K562 (cell line): ENCODE results near the gene RESP18. TPM values are rescaled to one million over a fixed set of nuclear protein-coding genes. Genes with fewer than 3 reads are reported as not detected.

Experiments
- BRF1 ChIP-seq: IDR thresholded peaks from 3 replicates; pipeline ENCODE4 v1.6.1; 2011; ENCODE audit warnings: borderline replicate concordance, mild to moderate bottlenecking; ENCODE audit not compliant: insufficient read length; ENCODE audit errors: extremely low read depth
- C11orf30 ChIP-seq: fragments of 450-650 bp; IDR thresholded peaks from 2 replicates; pipeline ENCODE4 v1.6.1; 2016; ENCODE audit warnings: low read depth, mild to moderate bottlenecking
- CREM ChIP-seq: IDR thresholded peaks from 2 replicates; pipeline ENCODE4 v1.6.1; 2014; ENCODE audit warnings: antibody characterized with exemption, low read depth
- GATA2 ChIP-seq: sonication (generic); formaldehyde crosslinking; IDR thresholded peaks from 2 replicates; pipeline ENCODE4 v1.4.0; 2020; ENCODE audit warnings: mild to moderate bottlenecking, missing genetic modification reagents
- GATAD2A ChIP-seq: fragments of 450-650 bp; IDR thresholded peaks from 2 replicates; pipeline ENCODE4 v1.6.1; 2017
- GTF2A2 ChIP-seq: IDR thresholded peaks from 2 replicates; pipeline ENCODE4 v1.6.1; 2016; ENCODE audit warnings: mild to moderate bottlenecking, missing genetic modification characterization, missing compliant biosample characterization
- HMG20B ChIP-seq: fragments of 250-450 bp; sonication (Bioruptor Pico); IDR thresholded peaks from 2 replicates; pipeline ENCODE4 v1.5.0; 2021; ENCODE audit warnings: mild to moderate bottlenecking
- KDM4B ChIP-seq, 2 experiments: fragments of 450-650 bp in 1 of 2; sonication (generic) in 1 of 2; IDR thresholded peaks; 2 replicates each; pipeline ENCODE4 v1.6.1; 2016 to 2017; ENCODE audit warnings: borderline replicate concordance in 2 of 2, antibody characterized with exemption in 1 of 2, low read depth in 1 of 2, mild to moderate bottlenecking in 1 of 2
- MCM7 ChIP-seq, 2 experiments: fragments of 450-650 bp; IDR thresholded peaks; 2 replicates each; pipeline ENCODE4 v1.6.1; 2016 to 2018
- MXI1 ChIP-seq: IDR thresholded peaks from 2 replicates; pipeline ENCODE4 v1.6.1; 2011; ENCODE audit warnings: low read depth, mild to moderate bottlenecking, improper control_type of control experiment, low read length
- RHOXF2B ChIP-seq: fragments of 250-450 bp; sonication (Bioruptor Pico); conservative IDR thresholded peaks from 2 replicates; pipeline ENCODE4 v1.5.1; 2021
- SIN3B ChIP-seq: fragments of 450-650 bp; IDR thresholded peaks from 2 replicates; pipeline ENCODE4 v1.6.1; 2017; ENCODE audit warnings: low read depth, mild to moderate bottlenecking, moderate library complexity
- ZBTB7A ChIP-seq: IDR thresholded peaks from 2 replicates; pipeline ENCODE4 v1.6.1; 2011; ENCODE audit warnings: low read depth, mild to moderate bottlenecking, low read length, moderate library complexity, borderline replicate concordance; ENCODE audit not compliant: control insufficient read depth
- polyA plus RNA-seq, 8 experiments: library from polyadenylated mRNA; depleted of rRNA in 4 of 8; stranded (reverse) in 5 of 8; unstranded in 3 of 8; fragments of >200 nt; fragmentation: Nextera tagmentation in 2 of 8; fragmentation: Illumina TruSeq in 1 of 8; extraction: Ambion mirVana in 2 of 8; extraction: Trizol in 1 of 8; gene quantifications; 2 replicates each; pipeline versions ENCODE4 v1.2.1 to v1.2.3, GENCODE V29; 2011 to 2014; ENCODE audit warnings: inconsistent platforms in 1 of 8, missing spikeins in 1 of 8
- total RNA-seq, 7 experiments: library from RNA; depleted of rRNA in 6 of 7; stranded (reverse); fragments of >200 nt in 6 of 7; fragmentation: Illumina TruSeq in 2 of 7; extraction: Trizol in 2 of 7; gene quantifications; 2 replicates each; pipeline versions ENCODE4 v1.2.1 to v1.2.3, GENCODE V29; 2011 to 2021; ENCODE audit warnings: low replicate concordance in 1 of 7
- TF ChIP-seq, protein P1 (sequence below), 3 experiments: fragments of 200-800 bp in 1 of 3; fragments of 250-450 bp in 1 of 3; fragments of 450-650 bp in 1 of 3; sonication (Bioruptor Pico) in 1 of 3; sonication (Bioruptor generic) in 1 of 3; formaldehyde crosslinking in 1 of 3; IDR thresholded peaks; 2 replicates each; pipeline versions ENCODE4 v1.6.1 to v1.8.0; 2016 to 2022; ENCODE audit warnings: mild to moderate bottlenecking in 2 of 3, missing genetic modification characterization in 2 of 3, missing compliant biosample characterization in 1 of 3, moderate library complexity in 1 of 3
- TF ChIP-seq, protein P2 (sequence below): fragments of 250-450 bp; sonication (Bioruptor Pico); IDR thresholded peaks from 2 replicates; pipeline ENCODE4 v1.8.0; 2022; ENCODE audit warnings: inconsistent platforms
- TF ChIP-seq, protein P3 (sequence below): sonication (generic); formaldehyde crosslinking; IDR thresholded peaks from 2 replicates; pipeline ENCODE4 v1.8.0; 2022; ENCODE audit warnings: mild to moderate bottlenecking, missing genetic modification reagents
- TF ChIP-seq, protein P4 (sequence below): fragments of 250-450 bp; sonication (Bioruptor Pico); IDR thresholded peaks from 2 replicates; pipeline ENCODE4 v1.8.0; 2022; ENCODE audit warnings: moderate library complexity, mild to moderate bottlenecking, inconsistent platforms

The RESP18 gene
- total and polyA plus RNA-seq, 9 of the 15 experiments (the other 6 are each of a cell fraction or from before 2014, with no cell fraction given): not detected

DNA sequence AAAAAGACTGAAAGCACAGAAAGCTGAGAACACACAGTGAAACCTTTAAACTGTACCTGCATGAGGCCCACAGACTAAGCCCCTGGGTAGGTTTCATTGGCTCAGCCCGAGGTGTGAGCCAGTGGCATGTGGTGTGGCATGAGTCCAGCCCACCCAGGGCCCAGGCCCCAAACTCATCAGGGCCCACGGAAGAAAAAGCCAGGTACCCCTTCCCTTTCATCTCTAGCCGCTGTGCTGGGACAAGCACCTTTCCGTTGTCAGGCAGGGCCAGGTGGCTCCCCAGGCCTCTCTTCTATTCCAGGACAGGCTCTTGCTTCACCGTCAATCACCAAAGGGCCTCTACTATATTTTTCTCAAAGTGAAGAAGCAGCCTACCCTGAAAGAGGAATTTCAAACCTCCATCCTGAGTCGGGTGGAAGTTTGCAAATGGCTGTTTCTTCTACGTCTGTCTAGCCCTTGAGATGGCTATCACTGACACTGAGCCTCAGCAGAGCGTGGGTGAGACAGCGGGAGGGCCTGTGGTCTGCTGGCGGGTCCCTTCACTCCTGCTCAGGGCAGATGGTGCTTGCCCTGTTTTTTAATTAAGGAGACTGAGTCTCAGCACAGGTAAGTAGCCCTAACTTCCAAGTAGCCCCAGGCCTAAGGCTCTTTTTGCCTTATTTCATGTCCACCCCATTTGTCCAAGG is 44.8 kb downstream of the RESP18 start (continued):
- TF ChIP-seq, protein P1, sequence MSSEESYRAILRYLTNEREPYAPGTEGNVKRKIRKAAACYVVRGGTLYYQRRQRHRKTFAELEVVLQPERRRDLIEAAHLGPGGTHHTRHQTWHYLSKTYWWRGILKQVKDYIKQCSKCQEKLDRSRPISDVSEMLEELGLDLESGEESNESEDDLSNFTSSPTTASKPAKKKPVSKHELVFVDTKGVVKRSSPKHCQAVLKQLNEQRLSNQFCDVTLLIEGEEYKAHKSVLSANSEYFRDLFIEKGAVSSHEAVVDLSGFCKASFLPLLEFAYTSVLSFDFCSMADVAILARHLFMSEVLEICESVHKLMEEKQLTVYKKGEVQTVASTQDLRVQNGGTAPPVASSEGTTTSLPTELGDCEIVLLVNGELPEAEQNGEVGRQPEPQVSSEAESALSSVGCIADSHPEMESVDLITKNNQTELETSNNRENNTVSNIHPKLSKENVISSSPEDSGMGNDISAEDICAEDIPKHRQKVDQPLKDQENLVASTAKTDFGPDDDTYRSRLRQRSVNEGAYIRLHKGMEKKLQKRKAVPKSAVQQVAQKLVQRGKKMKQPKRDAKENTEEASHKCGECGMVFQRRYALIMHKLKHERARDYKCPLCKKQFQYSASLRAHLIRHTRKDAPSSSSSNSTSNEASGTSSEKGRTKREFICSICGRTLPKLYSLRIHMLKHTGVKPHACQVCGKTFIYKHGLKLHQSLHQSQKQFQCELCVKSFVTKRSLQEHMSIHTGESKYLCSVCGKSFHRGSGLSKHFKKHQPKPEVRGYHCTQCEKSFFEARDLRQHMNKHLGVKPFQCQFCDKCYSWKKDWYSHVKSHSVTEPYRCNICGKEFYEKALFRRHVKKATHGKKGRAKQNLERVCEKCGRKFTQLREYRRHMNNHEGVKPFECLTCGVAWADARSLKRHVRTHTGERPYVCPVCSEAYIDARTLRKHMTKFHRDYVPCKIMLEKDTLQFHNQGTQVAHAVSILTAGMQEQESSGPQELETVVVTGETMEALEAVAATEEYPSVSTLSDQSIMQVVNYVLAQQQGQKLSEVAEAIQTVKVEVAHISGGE (CRISPR knock-in tag; IDR thresholded peaks at IDR 0.05): no peak
- peak; percentile 52; the same call in 1 of the 2 replicates for TF ChIP-seq ZBTB7A
- TF ChIP-seq GATAD2A: no peak
- no peak for TF ChIP-seq MCM7 (IDR thresholded peaks at IDR 0.05)
- peak; percentile 48; the same call in 1 of the 2 replicates for TF ChIP-seq GATA2 (CRISPR knock-in tag)
- no peak for TF ChIP-seq C11orf30
- TF ChIP-seq, protein P2, sequence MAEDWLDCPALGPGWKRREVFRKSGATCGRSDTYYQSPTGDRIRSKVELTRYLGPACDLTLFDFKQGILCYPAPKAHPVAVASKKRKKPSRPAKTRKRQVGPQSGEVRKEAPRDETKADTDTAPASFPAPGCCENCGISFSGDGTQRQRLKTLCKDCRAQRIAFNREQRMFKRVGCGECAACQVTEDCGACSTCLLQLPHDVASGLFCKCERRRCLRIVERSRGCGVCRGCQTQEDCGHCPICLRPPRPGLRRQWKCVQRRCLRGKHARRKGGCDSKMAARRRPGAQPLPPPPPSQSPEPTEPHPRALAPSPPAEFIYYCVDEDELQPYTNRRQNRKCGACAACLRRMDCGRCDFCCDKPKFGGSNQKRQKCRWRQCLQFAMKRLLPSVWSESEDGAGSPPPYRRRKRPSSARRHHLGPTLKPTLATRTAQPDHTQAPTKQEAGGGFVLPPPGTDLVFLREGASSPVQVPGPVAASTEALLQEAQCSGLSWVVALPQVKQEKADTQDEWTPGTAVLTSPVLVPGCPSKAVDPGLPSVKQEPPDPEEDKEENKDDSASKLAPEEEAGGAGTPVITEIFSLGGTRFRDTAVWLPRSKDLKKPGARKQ (CRISPR knock-in tag): no peak
- peak; percentile 56 for TF ChIP-seq CREM
- TF ChIP-seq RHOXF2B: no peak
- TF ChIP-seq MXI1: no peak
- TF ChIP-seq, protein P3, sequence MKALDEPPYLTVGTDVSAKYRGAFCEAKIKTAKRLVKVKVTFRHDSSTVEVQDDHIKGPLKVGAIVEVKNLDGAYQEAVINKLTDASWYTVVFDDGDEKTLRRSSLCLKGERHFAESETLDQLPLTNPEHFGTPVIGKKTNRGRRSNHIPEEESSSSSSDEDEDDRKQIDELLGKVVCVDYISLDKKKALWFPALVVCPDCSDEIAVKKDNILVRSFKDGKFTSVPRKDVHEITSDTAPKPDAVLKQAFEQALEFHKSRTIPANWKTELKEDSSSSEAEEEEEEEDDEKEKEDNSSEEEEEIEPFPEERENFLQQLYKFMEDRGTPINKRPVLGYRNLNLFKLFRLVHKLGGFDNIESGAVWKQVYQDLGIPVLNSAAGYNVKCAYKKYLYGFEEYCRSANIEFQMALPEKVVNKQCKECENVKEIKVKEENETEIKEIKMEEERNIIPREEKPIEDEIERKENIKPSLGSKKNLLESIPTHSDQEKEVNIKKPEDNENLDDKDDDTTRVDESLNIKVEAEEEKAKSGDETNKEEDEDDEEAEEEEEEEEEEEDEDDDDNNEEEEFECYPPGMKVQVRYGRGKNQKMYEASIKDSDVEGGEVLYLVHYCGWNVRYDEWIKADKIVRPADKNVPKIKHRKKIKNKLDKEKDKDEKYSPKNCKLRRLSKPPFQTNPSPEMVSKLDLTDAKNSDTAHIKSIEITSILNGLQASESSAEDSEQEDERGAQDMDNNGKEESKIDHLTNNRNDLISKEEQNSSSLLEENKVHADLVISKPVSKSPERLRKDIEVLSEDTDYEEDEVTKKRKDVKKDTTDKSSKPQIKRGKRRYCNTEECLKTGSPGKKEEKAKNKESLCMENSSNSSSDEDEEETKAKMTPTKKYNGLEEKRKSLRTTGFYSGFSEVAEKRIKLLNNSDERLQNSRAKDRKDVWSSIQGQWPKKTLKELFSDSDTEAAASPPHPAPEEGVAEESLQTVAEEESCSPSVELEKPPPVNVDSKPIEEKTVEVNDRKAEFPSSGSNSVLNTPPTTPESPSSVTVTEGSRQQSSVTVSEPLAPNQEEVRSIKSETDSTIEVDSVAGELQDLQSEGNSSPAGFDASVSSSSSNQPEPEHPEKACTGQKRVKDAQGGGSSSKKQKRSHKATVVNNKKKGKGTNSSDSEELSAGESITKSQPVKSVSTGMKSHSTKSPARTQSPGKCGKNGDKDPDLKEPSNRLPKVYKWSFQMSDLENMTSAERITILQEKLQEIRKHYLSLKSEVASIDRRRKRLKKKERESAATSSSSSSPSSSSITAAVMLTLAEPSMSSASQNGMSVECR (CRISPR knock-in tag): no peak
- no peak for TF ChIP-seq SIN3B
- no peak for TF ChIP-seq KDM4B (IDR thresholded peaks at IDR 0.05; ENCODE audit: borderline replicate concordance in 2 of 2, low read depth in 1 of 2)
- TF ChIP-seq GTF2A2 (tag): no peak
- TF ChIP-seq BRF1: no peak
- no peak for TF ChIP-seq HMG20B (CRISPR knock-in tag)
- TF ChIP-seq, protein P4, sequence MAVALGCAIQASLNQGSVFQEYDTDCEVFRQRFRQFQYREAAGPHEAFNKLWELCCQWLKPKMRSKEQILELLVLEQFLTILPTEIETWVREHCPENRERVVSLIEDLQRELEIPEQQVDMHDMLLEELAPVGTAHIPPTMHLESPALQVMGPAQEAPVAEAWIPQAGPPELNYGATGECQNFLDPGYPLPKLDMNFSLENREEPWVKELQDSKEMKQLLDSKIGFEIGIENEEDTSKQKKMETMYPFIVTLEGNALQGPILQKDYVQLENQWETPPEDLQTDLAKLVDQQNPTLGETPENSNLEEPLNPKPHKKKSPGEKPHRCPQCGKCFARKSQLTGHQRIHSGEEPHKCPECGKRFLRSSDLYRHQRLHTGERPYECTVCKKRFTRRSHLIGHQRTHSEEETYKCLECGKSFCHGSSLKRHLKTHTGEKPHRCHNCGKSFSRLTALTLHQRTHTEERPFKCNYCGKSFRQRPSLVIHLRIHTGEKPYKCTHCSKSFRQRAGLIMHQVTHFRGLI (CRISPR knock-in tag): no peak
